K562 (cell line): Measurements from ENCODE around the gene RBM4B. TPM values are rescaled to one million over a fixed set of nuclear protein-coding genes. Genes with fewer than 3 reads are reported as not detected.

Source experiments
- DIDO1 ChIP-seq: fragments of 450-650 bp; IDR thresholded peaks from 2 replicates; pipeline ENCODE4 v1.6.1; 2016; ENCODE audit warnings: low read depth, missing biosample characterization, missing genetic modification characterization
- FOXJ2 ChIP-seq: fragments of 200-800 bp; sonication (Bioruptor generic); IDR thresholded peaks from 2 replicates; pipeline ENCODE4 v1.6.1; 2016; ENCODE audit warnings: missing genetic modification characterization, missing compliant biosample characterization
- MLLT1 ChIP-seq, 2 experiments: fragments of 450-650 bp; IDR thresholded peaks; 2 replicates each; pipeline ENCODE4 v1.6.1; 2016
- NR2C1 ChIP-seq, 2 experiments: fragments of 450-650 bp; IDR thresholded peaks; 2 replicates each; pipeline ENCODE4 v1.6.1; 2017; ENCODE audit warnings: mild to moderate bottlenecking in 2 of 2, antibody characterized with exemption in 1 of 2, inconsistent platforms in 1 of 2, missing compliant biosample characterization in 1 of 2, missing genetic modification characterization in 1 of 2
- RB1 ChIP-seq: fragments of 450-650 bp; IDR thresholded peaks from 2 replicates; pipeline ENCODE4 v1.6.1; 2017; ENCODE audit warnings: low read depth, mild to moderate bottlenecking
- SIN3A ChIP-seq, 2 experiments: fragments of 150-350 bp in 1 of 2; IDR thresholded peaks; 2 replicates each; pipeline ENCODE4 v1.6.1; 2011 to 2016; ENCODE audit warnings: borderline replicate concordance in 2 of 2, low read depth in 2 of 2, low read length in 2 of 2, mild to moderate bottlenecking in 2 of 2, moderate library complexity in 2 of 2; ENCODE audit not compliant: control insufficient read depth in 1 of 2
- ZBTB26 ChIP-seq: fragments of 450-650 bp; formaldehyde crosslinking; IDR thresholded peaks from 2 replicates; pipeline ENCODE4 v1.4.0; 2022; ENCODE audit warnings: missing genetic modification characterization
- ZBTB5 ChIP-seq: fragments of 450-650 bp; IDR thresholded peaks from 2 replicates; pipeline ENCODE4 v1.6.1; 2017; ENCODE audit warnings: antibody characterized with exemption
- ZNF79 ChIP-seq: fragments of 250-450 bp; sonication (Bioruptor Pico); IDR thresholded peaks from 2 replicates; pipeline ENCODE4 v1.4.0; 2020; ENCODE audit warnings: low read depth, mild to moderate bottlenecking, moderate library complexity
- polyA plus RNA-seq, 8 experiments: library from polyadenylated mRNA; depleted of rRNA in 4 of 8; stranded (reverse) in 5 of 8; unstranded in 3 of 8; fragments of >200 nt; fragmentation: Nextera tagmentation in 2 of 8; fragmentation: Illumina TruSeq in 1 of 8; extraction: Ambion mirVana in 2 of 8; extraction: Trizol in 1 of 8; gene quantifications; 2 replicates each; pipeline versions ENCODE4 v1.2.1 to v1.2.3, GENCODE V29; 2011 to 2014; ENCODE audit warnings: inconsistent platforms in 1 of 8, missing spikeins in 1 of 8
- total RNA-seq, 7 experiments: library from RNA; depleted of rRNA in 6 of 7; stranded (reverse); fragments of >200 nt in 6 of 7; fragmentation: Illumina TruSeq in 2 of 7; extraction: Trizol in 2 of 7; gene quantifications; 2 replicates each; pipeline versions ENCODE4 v1.2.1 to v1.2.3, GENCODE V29; 2011 to 2021; ENCODE audit warnings: low replicate concordance in 1 of 7

Gene RBM4B
- total and polyA plus RNA-seq, 9 of the 15 experiments (the other 6 are each of a cell fraction or from before 2014, with no cell fraction given), result 14.6 to 39.9 (median 23.3) TPM

GRCh38 chr11:66619080-66619554 is 58.6 kb downstream of the RBM4B start (continued):
- TF ChIP-seq RB1, result no peak
- TF ChIP-seq NR2C1 (IDR thresholded peaks at IDR 0.05), result no peak
- no peak for TF ChIP-seq NR2C1 (tag; IDR thresholded peaks at IDR 0.05)
- TF ChIP-seq FOXJ2, result peak; percentile 94
- TF ChIP-seq DIDO1, result no peak
- TF ChIP-seq ZNF79 (CRISPR knock-in tag), result no peak
- peak in 1 of 2 experiments; percentile 44; a peak in 1 of 4 replicates for TF ChIP-seq SIN3A (IDR thresholded peaks at IDR 0.05; ENCODE audit: borderline replicate concordance in 2 of 2, control insufficient read depth in 1 of 2, low read depth in 2 of 2, low read length in 2 of 2)
- TF ChIP-seq ZBTB26, result no peak
- no peak for TF ChIP-seq MLLT1 (IDR thresholded peaks at IDR 0.05)
- no peak for TF ChIP-seq ZBTB5
